Heart left ventricle (tissue), 16 donors: Measurements from ENCODE around the gene CDCA5. TPM values are rescaled to one million over a fixed set of nuclear protein-coding genes. Genes with fewer than 3 reads are reported as not detected.

Experiments used
- ATAC-seq, 4 donors: fragments of 200-7000 bp; cut with Tn5 transposase; one replicate each; pipeline ENCODE4 v1.9.1; 2020 to 2022; ENCODE audit warnings: moderate library complexity in 4 of 4, mild to moderate bottlenecking in 3 of 4, moderate number of reproducible peaks in 1 of 4
- DNase-seq, 5 donors: peaks; one replicate each; pipeline ENCODE4 v3.0.0-alpha.2; 2020
- H3K27ac ChIP-seq, 12 donors: fragments of 200-600 bp; sonication (generic) in 4 of 12; one replicate each; pipeline versions ENCODE4 v1.5.0 to v1.8.0; 2016 to 2022; ENCODE audit warnings: mild to moderate bottlenecking in 2 of 12
- H3K27me3 ChIP-seq, 9 donors: fragments of 200-600 bp; sonication (generic) in 2 of 9; one replicate each; pipeline versions ENCODE4 v1.5.1 to v1.8.0; 2016 to 2022; ENCODE audit warnings: mild to moderate bottlenecking in 3 of 9
- H3K36me3 ChIP-seq, 9 donors: fragments of 200-600 bp; sonication (generic) in 2 of 9; one replicate each; pipeline versions ENCODE4 v1.5.0 to v1.8.0; 2018 to 2022; ENCODE audit warnings: mild to moderate bottlenecking in 2 of 9
- H3K4me1 ChIP-seq, 12 donors: fragments of 200-600 bp; sonication (generic) in 4 of 12; one replicate each; pipeline versions ENCODE4 v1.5.0 to v1.8.0; 2016 to 2022; ENCODE audit warnings: mild to moderate bottlenecking in 3 of 12
- H3K4me3 ChIP-seq, 12 donors: fragments of 200-600 bp; sonication (generic) in 4 of 12; one replicate each; pipeline versions ENCODE4 v1.5.0 to v1.8.0; 2017 to 2022; ENCODE audit warnings: mild to moderate bottlenecking in 9 of 12, moderate library complexity in 4 of 12
- H3K9me3 ChIP-seq, 12 donors: fragments of 200-600 bp; sonication (generic) in 4 of 12; one replicate each; pipeline versions ENCODE4 v1.5.0 to v1.8.0; 2016 to 2022; ENCODE audit warnings: mild to moderate bottlenecking in 1 of 12
- CTCF ChIP-seq, 12 donors: fragments of 200-600 bp; sonication (generic) in 4 of 12; IDR thresholded peaks; one replicate each; pipeline versions ENCODE4 v1.5.0 to v1.8.0; 2018 to 2022; ENCODE audit warnings: antibody characterized with exemption in 12 of 12, mild to moderate bottlenecking in 5 of 12
- POLR2A ChIP-seq, 2 donors: fragments of 450-650 bp; IDR thresholded peaks; one replicate each; pipeline ENCODE4 v1.6.1; 2017; ENCODE audit warnings: antibody characterized with exemption in 2 of 2, mild to moderate bottlenecking in 2 of 2, moderate library complexity in 2 of 2
- WGBS, 4 donors: extraction: QIAGEN DNeasy Blood & Tissue Kit in 2 of 4; methylation state at CpG; one replicate each; pipeline versions ENCODE4 v1.1.5 to v1.1.7; 2013 to 2018; 5-methylcytosine and 5-hydroxymethylcytosine counted together
- intact Hi-C, 10 donors: fragments of 100-400 bp; cut with DNase I; formaldehyde crosslinking; loops; one replicate each; pipeline versions ENCODE4 v1.11.1 to v1.14.2; 2022
- polyA plus RNA-seq, 2 donors: library from polyadenylated mRNA; stranded (reverse); fragments of 200-250 nt; gene quantifications; one replicate each; pipeline ENCODE4 v1.2.3, GENCODE V29; 2013
- total RNA-seq, 9 donors: library from RNA; depleted of rRNA in 2 of 9; stranded (reverse); fragments of >200 nt in 2 of 9; fragmentation: NEBNext Ultra II Directional in 3 of 9; extraction: Animal tissue kit (Norgen Biotek cat#: 25700) in 3 of 9; gene quantifications; one replicate each; pipeline versions ENCODE4 v1.1.0 to v1.2.4, GENCODE V29; 2016 to 2023
- donor health status: ischemic (EF 13 %, LVEDD 7.1; RV severe dilation, severe dysfunction).
- donor health status: healthy with polysubstance abuse.
- donor health status: DM: no; HTN: yes; CAD: no.
- donor health status: DM: no; HTN: no; CAD: no.
- donor health status: ischemic (EF 25% LVEDD 6.9; RV normal size, moderate dysfunction).
- donor health status: ischemic (EF 25% LVEDD 5.7; RV mildly dilated, moderate dysfunction).
- donor health status: healthy.
- donor health status: DM: yes; HTN: yes; CAD: no.
- donor health status: ischemic (EF 35%, LVEDD 5.7; RV mildly dilated, moderate dysfunction).
- donor health status: nonischemic (EF 11% LVEDD 7.7; RV severe dilation, severe dysfunction).
- donor health status: DM: yes; HTN: yes; CAD: no.
- donor health status: PGD.
- donor health status: ischemic (EF 29% LVEDD 5.4; RV normal size, mild dysfunction).
- donor health status: nonischemic (EF 23%, LVEDD 6.1; RV moderate dilation, normal function).

The CDCA5 gene
- total and polyA plus RNA-seq, 11 donors = 0.38 to 11.6 (median 0.81) TPM

- Histone ChIP-seq H3K4me3 (no peak overlapping the region), H3K36me3 (no peaks in the 10 kb centered on the region), H3K27me3 (no peaks in the 10 kb centered on the region), H3K4me1 (no peaks in the 10 kb centered on the region), H3K9me3 (no peaks in the 10 kb centered on the region), H3K27ac (no peak overlapping the region)
- 72 to 84% (median 74%) methylated on average over 2 to 11 of the region's 11 CpGs for WGBS, 4 donors
- no peak for ATAC-seq
- TF ChIP-seq CTCF (IDR thresholded peaks at IDR 0.05) = no peak
- TF ChIP-seq POLR2A (IDR thresholded peaks at IDR 0.05) = no peak
- intact Hi-C loops = no loop called here
- no peak for DNase-seq
Observed at GRCh38 chr11:65066315-65066714, 17.5 kb downstream of the CDCA5 start.

GRCh38 chr11:65065851-65066250, 18.0 kb downstream of the CDCA5 start:
- no peak for DNase-seq
- intact Hi-C loops = no loop called here
- WGBS, 4 donors = 53 to 61% (median 55%) methylated on average over 6 to 7 of the region's 7 CpGs
- no peaks in the 10 kb centered on the region for H3K27me3 ChIP-seq
- H3K4me3 ChIP-seq = no peak overlapping the region
- H3K4me1 ChIP-seq = no peaks in the 10 kb centered on the region
- H3K27ac ChIP-seq = no peak overlapping the region
- H3K36me3 ChIP-seq = no peaks in the 10 kb centered on the region
- no peak for TF ChIP-seq POLR2A (IDR thresholded peaks at IDR 0.05)
- TF ChIP-seq CTCF (IDR thresholded peaks at IDR 0.05) = no peak
- no peaks in the 10 kb centered on the region for H3K9me3 ChIP-seq
- no peak for ATAC-seq

DNA sequence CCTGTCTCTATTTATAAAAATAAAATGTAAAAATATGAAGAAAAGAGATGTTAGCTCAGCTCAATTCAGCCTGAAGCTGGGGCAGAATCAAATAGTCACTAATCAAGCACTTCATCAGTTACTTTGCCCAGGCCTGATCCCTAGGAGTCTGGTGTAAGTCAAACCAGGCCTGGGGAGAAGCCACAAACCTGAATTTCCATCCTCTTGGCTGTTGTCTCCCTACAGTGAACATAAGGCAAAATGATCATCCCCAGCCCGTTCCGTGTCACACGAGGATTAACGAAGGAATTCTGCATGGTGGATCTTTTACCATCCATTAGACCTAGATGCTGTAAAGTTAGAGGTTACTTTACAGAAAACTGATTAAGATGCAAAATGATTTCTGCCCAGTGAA, 19.0 kb downstream of the CDCA5 start:
- Histone ChIP-seq H3K27me3 (no peaks in the 10 kb centered on the region), H3K36me3 (no peaks in the 10 kb centered on the region), H3K4me1 (no peaks in the 10 kb centered on the region), H3K4me3 (no peak overlapping the region), H3K27ac (no peak overlapping the region), H3K9me3 (no peaks in the 10 kb centered on the region)
- TF ChIP-seq CTCF (IDR thresholded peaks at IDR 0.05) (no peak), POLR2A (IDR thresholded peaks at IDR 0.05) (no peak)
- WGBS, 4 donors = 71 to 88% (median 82%) methylated on average over 4 of the region's 4 CpGs
- ATAC-seq (no peak), DNase-seq (no peak)
- intact Hi-C loops = no loop called here

- no peak overlapping the region for H3K27ac ChIP-seq
- H3K27me3 ChIP-seq = no peaks in the 10 kb centered on the region
- 60 to 89% (median 75%) methylated on average over 1 to 3 of the region's 3 CpGs for WGBS, 4 donors
- H3K36me3 ChIP-seq = no peaks in the 10 kb centered on the region
- ATAC-seq = no peak
- DNase-seq = no peak
- H3K4me1 ChIP-seq = no peaks in the 10 kb centered on the region
- TF ChIP-seq POLR2A (IDR thresholded peaks at IDR 0.05) (no peak), CTCF (IDR thresholded peaks at IDR 0.05) (no peak)
- no peaks in the 10 kb centered on the region for H3K9me3 ChIP-seq
- intact Hi-C loops = no loop called here
- H3K4me3 ChIP-seq = no peak overlapping the region
Observed at GRCh38 chr11:65063532-65063931, 20.3 kb downstream of the CDCA5 start.
